DOHH2 (cell line): ENCODE results near the gene TLE7.

ENCODE experiments used
- H3F3A ChIP-seq: fragments of 200-600 bp; sonication (generic), shearing (Covaris generic); 2 replicates; pipeline ENCODE4 v1.6.0; 2016; ENCODE audit warnings: antibody characterized with exemption, mild to moderate bottlenecking; ENCODE audit not compliant: control insufficient read depth, insufficient read depth
- H3K27ac ChIP-seq: fragments of 200-600 bp; sonication (generic); 2 replicates; pipeline ENCODE4 v1.5.1; 2014; ENCODE audit warnings: low read depth, mild to moderate bottlenecking, low read length, moderate library complexity
- H3K27me3 ChIP-seq: fragments of 200-600 bp; sonication (generic); 2 replicates; pipeline ENCODE4 v1.6.1; 2014; ENCODE audit warnings: mild to moderate bottlenecking, low read length, mixed read lengths; ENCODE audit not compliant: control insufficient read depth
- H3K36me3 ChIP-seq: fragments of 200-600 bp; sonication (generic); 2 replicates; pipeline ENCODE4 v1.6.1; 2014; ENCODE audit warnings: mild to moderate bottlenecking, low read length, moderate library complexity, mixed read lengths; ENCODE audit not compliant: control insufficient read depth
- H3K4me1 ChIP-seq: fragments of 200-600 bp; sonication (generic); 2 replicates; pipeline ENCODE4 v1.6.1; 2014; ENCODE audit warnings: mild to moderate bottlenecking, low read length, mixed read lengths; ENCODE audit not compliant: control insufficient read depth
- H3K4me2 ChIP-seq: fragments of 200-600 bp; sonication (generic); 2 replicates; pipeline ENCODE4 v1.6.0; 2014; ENCODE audit warnings: mild to moderate bottlenecking, low read length, moderate library complexity
- H3K4me3 ChIP-seq: fragments of 200-600 bp; sonication (generic); 2 replicates; pipeline ENCODE4 v1.5.1; 2014; ENCODE audit warnings: mild to moderate bottlenecking, low read length, mixed read lengths
- H3K79me2 ChIP-seq: fragments of 200-600 bp; sonication (generic); 2 replicates; pipeline ENCODE4 v1.6.1; 2014; ENCODE audit warnings: mild to moderate bottlenecking, low read length, mixed read lengths; ENCODE audit not compliant: control insufficient read depth
- H3K9me2 ChIP-seq: fragments of 200-600 bp; sonication (generic); replicated peaks from 2 replicates; pipeline ENCODE4 v1.6.1; 2014; ENCODE audit warnings: mild to moderate bottlenecking, low read length, mixed read lengths; ENCODE audit not compliant: control insufficient read depth
- H3K9me3 ChIP-seq: fragments of 200-600 bp; sonication (generic); 2 replicates; pipeline ENCODE4 v1.6.1; 2014; ENCODE audit warnings: antibody characterized with exemption, low read length, mixed read lengths; ENCODE audit not compliant: control insufficient read depth, insufficient read depth
- H4K20me1 ChIP-seq: fragments of 200-600 bp; sonication (generic); 2 replicates; pipeline ENCODE4 v1.6.0; 2014; ENCODE audit warnings: low read depth, mild to moderate bottlenecking, antibody characterized with exemption, low read length, moderate library complexity; ENCODE audit not compliant: control insufficient read depth, insufficient read depth
- CTCF ChIP-seq: fragments of 200-600 bp; sonication (generic); IDR thresholded peaks from one replicate; pipeline ENCODE4 v1.5.1; 2014; ENCODE audit warnings: antibody characterized with exemption, mild to moderate bottlenecking, low read depth, low read length; ENCODE audit not compliant: poor library complexity, severe bottlenecking
- EZH2phosphoT487 ChIP-seq: fragments of 200-600 bp; sonication (generic); IDR thresholded peaks from 2 replicates; pipeline ENCODE4 v1.6.1; 2017; ENCODE audit warnings: borderline replicate concordance, mild to moderate bottlenecking, antibody characterized with exemption, low read length, moderate library complexity, mixed read lengths

The TLE7 gene

GRCh38 chr16:71384073-71384724 is 57.7 kb downstream of the TLE7 start:
- Histone ChIP-seq H3K27ac (no peak overlapping the region), H3K36me3 (no peaks in the 10 kb centered on the region), H3K4me3 (no peak overlapping the region), H3K27me3 (no peaks in the 10 kb centered on the region), H3K9me3 (no peaks in the 10 kb centered on the region), H4K20me1 (no peaks in the 10 kb centered on the region), H3K4me1 (peaks cover 7% of the 10 kb centered on the region; the same call in 1 of the 2 replicates), H3K4me2 (no peak overlapping the region), H3K9me2 (no peaks in the 10 kb centered on the region), H3F3A (no peaks in the 10 kb centered on the region), H3K79me2 (no peaks in the 10 kb centered on the region)
- no peak for TF ChIP-seq EZH2phosphoT487
- no peak for TF ChIP-seq CTCF

- no peak overlapping the region for H3K27ac ChIP-seq
- H3K79me2 ChIP-seq, result no peaks in the 10 kb centered on the region
- H3K4me2 ChIP-seq, result no peak overlapping the region
- H3K9me2 ChIP-seq, result no peaks in the 10 kb centered on the region
- H4K20me1 ChIP-seq, result no peaks in the 10 kb centered on the region
- peaks cover 7% of the 10 kb centered on the region; the same call in 1 of the 2 replicates for H3K4me1 ChIP-seq
- H3F3A ChIP-seq, result no peaks in the 10 kb centered on the region
- H3K4me3 ChIP-seq, result no peak overlapping the region
- H3K9me3 ChIP-seq, result no peaks in the 10 kb centered on the region
- TF ChIP-seq EZH2phosphoT487 (no peak), CTCF (no peak)
- no peaks in the 10 kb centered on the region for H3K36me3 ChIP-seq
- H3K27me3 ChIP-seq, result no peaks in the 10 kb centered on the region
These were observed 58.6 kb downstream of the TLE7 start for GRCh38 chr16:71383054-71383773.

- no peaks in the 10 kb centered on the region for H3K36me3 ChIP-seq
- no peaks in the 10 kb centered on the region for H3K27me3 ChIP-seq
- H3K27ac ChIP-seq, result no peak overlapping the region
- H3K79me2 ChIP-seq, result no peaks in the 10 kb centered on the region
- TF ChIP-seq EZH2phosphoT487, result no peak
- TF ChIP-seq CTCF, result no peak
- H3F3A ChIP-seq, result no peaks in the 10 kb centered on the region
- no peaks in the 10 kb centered on the region for H4K20me1 ChIP-seq
- no peaks in the 10 kb centered on the region for H3K4me1 ChIP-seq
- H3K9me2 ChIP-seq, result no peaks in the 10 kb centered on the region
- H3K9me3 ChIP-seq, result no peaks in the 10 kb centered on the region
- H3K4me2 ChIP-seq, result no peak overlapping the region
- no peak overlapping the region for H3K4me3 ChIP-seq
These were observed 61.0 kb downstream of the TLE7 start for GRCh38 chr16:71380831-71381230.
